GM12801 (cell line): Measurements from ENCODE around the gene PLRG1.

Experiments
- TF ChIP-seq, protein P1 (sequence below): IDR thresholded peaks from one replicate; pipeline ENCODE4 v1.5.1; 2011; ENCODE audit warnings: control low read depth; ENCODE audit not compliant: insufficient read length; ENCODE audit errors: extremely low read depth

The PLRG1 gene

DNA sequence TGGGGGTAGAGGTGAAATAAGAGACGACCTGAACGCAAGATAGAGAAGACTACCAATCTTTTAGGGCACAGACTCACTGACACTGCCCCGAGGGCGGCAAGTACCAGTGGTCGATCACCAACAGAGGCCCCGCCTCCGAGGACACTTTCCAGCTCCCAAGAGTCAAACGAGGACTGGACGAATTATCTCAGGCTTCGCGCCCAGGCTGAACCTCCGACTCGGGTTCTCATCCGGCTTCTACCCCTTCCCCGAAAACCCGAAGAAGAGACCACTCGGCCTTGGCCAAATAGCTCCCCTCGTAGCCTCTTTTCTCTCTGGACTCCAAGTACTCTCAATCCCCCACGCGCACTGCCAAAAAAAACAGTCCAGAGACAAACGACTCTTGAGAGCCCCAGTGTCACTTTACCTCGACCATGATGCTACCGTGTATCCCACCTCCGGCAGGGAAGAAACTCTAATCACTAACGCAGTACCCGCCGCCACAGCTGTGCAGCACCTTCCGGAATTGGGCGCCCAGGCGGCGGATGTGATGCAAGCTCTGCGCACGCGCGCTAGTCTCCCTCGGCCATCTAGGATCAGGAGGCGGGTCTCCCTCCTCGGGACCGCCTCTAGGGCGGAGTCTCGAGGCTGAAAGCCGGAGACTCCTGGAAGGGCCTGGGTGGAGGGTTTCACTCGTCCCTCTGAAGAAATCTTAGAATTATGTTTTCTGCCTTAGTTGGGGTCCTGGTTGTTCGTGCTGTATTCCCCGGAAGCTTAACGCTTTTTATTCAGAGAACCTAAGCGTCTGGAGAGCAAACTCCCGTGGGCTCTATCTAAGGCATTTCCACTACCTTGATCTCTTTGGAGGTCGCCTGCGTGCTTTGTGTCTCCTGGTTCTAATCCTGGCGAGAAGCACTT, at the start of gene PLRG1:
TSS of gene PLRG1 (minus strand) at position 507 of the 897 bp plus-strand sequence. CDS start at position 415, 92 bp downstream.
- TF ChIP-seq, protein P1, sequence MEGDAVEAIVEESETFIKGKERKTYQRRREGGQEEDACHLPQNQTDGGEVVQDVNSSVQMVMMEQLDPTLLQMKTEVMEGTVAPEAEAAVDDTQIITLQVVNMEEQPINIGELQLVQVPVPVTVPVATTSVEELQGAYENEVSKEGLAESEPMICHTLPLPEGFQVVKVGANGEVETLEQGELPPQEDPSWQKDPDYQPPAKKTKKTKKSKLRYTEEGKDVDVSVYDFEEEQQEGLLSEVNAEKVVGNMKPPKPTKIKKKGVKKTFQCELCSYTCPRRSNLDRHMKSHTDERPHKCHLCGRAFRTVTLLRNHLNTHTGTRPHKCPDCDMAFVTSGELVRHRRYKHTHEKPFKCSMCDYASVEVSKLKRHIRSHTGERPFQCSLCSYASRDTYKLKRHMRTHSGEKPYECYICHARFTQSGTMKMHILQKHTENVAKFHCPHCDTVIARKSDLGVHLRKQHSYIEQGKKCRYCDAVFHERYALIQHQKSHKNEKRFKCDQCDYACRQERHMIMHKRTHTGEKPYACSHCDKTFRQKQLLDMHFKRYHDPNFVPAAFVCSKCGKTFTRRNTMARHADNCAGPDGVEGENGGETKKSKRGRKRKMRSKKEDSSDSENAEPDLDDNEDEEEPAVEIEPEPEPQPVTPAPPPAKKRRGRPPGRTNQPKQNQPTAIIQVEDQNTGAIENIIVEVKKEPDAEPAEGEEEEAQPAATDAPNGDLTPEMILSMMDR = no peak

DNA sequence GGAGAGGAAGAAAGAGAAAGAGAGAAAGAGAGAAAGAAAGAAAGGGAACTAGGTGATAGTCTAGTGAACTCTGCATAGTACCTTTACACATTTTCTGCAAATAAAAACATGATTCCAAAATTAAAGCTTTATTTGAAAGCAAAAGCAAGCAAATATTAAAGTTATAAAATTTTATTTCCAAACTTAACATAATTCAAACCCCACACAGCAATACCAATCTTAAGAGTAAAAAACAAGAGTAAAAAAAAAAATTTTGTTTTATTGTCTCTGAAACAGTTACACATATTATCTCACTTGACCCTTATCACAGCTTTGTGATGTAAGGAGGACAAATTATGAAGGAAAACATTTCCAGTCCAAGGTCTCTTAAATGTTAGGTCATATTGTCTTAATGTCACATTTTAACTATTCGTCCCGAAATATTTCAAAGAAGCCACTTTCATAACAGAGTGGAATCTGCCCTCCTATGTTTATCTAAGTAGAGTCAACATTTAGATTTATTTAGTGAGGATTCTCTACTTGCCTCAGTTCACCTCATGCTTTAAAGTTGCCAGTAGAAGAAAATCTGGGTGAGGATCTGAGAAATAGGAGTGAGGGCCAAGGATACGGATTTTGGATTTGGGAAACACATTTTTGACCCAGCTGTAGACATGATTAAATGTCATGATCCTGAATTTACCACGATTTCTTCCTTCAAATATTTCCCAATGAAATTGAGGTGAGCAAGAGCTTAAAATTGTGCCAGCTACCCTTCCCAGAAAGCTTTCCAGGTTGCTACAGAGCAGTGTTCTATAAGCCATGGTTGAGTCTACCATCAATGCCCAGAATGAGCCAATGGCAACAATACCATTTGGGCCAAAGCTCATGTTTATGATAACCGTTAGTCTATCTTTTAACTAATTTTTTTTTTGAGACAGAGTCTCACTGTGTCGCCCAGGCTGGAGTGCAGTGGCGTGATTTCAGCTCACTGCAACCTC, 47.9 kb upstream of the PLRG1 start:
- TF ChIP-seq, protein P1 = no peak

DNA sequence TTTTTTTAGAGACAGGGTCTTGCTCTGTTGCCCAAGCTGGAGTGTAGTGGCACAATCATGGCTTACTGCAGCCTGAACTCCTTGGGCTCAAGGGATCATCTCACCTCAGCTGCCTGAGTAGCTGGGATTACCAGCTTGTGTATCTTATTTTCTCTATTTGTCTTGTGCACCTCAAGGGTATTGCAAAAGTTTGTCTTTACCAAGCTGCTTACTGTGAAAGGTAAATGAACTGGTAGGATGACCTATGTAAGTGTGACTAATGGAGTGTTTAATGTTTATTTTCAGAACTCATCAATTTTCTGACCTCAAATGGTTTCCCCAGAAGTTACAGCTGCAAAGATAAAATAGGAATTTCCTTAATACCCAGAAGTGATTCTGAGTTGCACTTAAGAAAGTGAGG, 45.6 kb upstream of the PLRG1 start:
- TF ChIP-seq, protein P1 = no peak

DNA sequence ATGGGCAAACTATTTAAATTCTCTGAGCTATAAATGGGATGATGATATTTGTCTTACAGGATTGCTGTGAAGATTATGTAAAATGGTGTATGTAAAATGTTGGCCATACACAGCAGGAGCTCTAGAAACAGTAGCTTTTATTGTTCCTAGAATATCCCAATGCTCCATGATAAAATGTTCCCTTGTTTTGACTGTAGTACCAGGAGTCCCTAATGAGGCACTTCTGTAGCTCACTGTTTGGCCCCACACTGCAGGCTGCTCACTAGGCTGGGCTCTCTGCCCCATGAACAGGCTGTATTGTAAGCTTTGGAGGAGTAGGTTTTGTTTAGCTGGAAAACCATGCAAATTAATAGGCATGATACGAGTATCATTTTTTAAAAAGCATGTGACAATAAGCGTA, 43.7 kb upstream of the PLRG1 start:
- TF ChIP-seq, protein P1 = no peak

DNA sequence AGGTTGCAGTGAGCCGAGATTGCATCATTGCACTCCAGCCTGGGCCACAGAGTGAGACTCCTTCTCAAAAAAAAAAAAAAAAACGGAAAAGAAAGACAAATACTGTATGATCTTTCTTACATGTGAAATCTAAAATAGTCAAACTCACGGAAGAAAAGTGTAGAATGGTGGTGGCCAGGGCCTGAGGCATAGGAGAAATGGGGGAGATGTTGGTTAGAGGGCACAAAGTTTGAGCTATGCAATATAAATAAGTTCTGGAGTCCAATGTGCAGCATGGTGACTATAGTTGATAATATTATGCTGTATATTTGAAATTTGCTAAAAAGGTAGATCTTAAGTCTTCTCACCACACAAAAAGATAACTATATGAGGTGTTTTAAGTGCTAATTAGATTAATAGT, 41.7 kb upstream of the PLRG1 start:
- TF ChIP-seq, protein P1 = no peak

DNA sequence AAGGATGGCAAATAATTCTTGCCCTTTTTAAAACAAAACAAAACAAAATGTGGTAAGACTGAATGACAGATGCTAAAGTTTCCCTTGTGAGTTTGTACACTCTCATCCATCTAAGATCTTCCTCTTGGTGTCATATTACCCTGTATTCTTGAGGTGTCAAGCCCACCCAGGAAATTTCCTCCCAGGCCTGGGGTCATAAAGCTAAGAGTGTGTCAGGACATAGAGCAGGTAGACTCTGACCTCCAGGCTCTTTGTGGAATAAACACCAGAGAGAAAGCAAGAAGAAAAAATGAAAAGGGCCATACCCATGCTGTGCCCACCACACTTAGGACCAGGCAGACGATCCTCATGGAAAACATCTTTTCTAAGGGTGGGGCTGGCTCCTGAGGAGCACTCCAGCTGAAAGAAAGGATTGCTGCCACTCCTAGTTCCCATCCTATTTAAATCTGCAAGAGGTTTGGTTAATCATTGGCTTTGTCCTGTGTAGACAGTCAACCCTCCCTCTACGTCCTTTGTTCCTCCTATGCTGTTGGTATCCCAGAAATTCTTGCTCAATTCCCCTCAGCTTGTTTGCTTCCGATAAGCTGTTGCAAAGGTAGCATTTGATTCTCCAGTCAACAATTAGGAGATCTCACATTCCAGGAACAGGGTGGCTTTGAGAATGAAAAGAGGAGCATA, 40.3 kb upstream of the PLRG1 start, which contains the start of gene FGA:
TSS of gene FGA (minus strand) at position 414 of the 678 bp plus-strand sequence. CDS start at position 359, 55 bp downstream.
- TF ChIP-seq, protein P1 = no peak
